Right lobe of liver (tissue), 6 donors: Measurements from ENCODE around the gene EMILIN3. TPM values are rescaled to one million over a fixed set of nuclear protein-coding genes. Genes with fewer than 3 reads are reported as not detected.
A peak's percentile ranks its signal among the peaks of the same experiment; 100 is the strongest.

Experiments
- ATAC-seq, 4 donors: fragments of 200-7000 bp; cut with Tn5 transposase; one replicate each; pipeline ENCODE4 v1.9.1; 2020; ENCODE audit warnings: mild to moderate bottlenecking in 4 of 4, moderate library complexity in 4 of 4
- DNase-seq, 3 donors: peaks; one replicate each; pipeline ENCODE4 v3.0.0-alpha.2; 2020
- H3K27ac ChIP-seq, 3 donors: fragments of 200-600 bp; one replicate each; pipeline ENCODE4 v1.8.0; 2022
- H3K27me3 ChIP-seq, 2 donors: fragments of 200-600 bp; one replicate each; pipeline ENCODE4 v1.8.0; 2022
- H3K36me3 ChIP-seq, 4 donors: fragments of 200-600 bp; sonication (generic) in 1 of 4; one replicate each; pipeline versions ENCODE4 v1.5.1 to v1.8.0; 2017 to 2022; ENCODE audit warnings: control low read depth in 1 of 4
- H3K4me1 ChIP-seq, 4 donors: fragments of 200-600 bp; sonication (generic) in 1 of 4; one replicate each; pipeline versions ENCODE4 v1.5.1 to v1.8.0; 2017 to 2022; ENCODE audit warnings: control low read depth in 1 of 4
- H3K4me3 ChIP-seq, 3 donors: fragments of 200-600 bp; one replicate each; pipeline ENCODE4 v1.8.0; 2022
- H3K9me3 ChIP-seq, 4 donors: fragments of 200-600 bp; sonication (generic) in 1 of 4; one replicate each; pipeline versions ENCODE4 v1.5.1 to v1.8.0; 2017 to 2022; ENCODE audit warnings: control low read depth in 1 of 4
- CTCF ChIP-seq, 4 donors: fragments of 200-600 bp in 3 of 4; fragments of 450-650 bp in 1 of 4; IDR thresholded peaks; one replicate each; pipeline versions ENCODE4 v1.5.1 to v1.8.0; 2016 to 2022; ENCODE audit warnings: antibody characterized with exemption in 4 of 4, mild to moderate bottlenecking in 2 of 4
- POLR2A ChIP-seq: fragments of 450-650 bp; IDR thresholded peaks from one replicate; pipeline ENCODE4 v1.6.1; 2017; ENCODE audit warnings: antibody characterized with exemption, mild to moderate bottlenecking
- WGBS: methylation state at CpG from one replicate; pipeline ENCODE4 v1.1.6; 2018; ENCODE audit warnings: low coverage, low lambda C conversion rate; ENCODE audit not compliant: insufficient coverage; ENCODE audit errors: missing lambda C conversion rate; 5-methylcytosine and 5-hydroxymethylcytosine counted together
- intact Hi-C, 2 donors: fragments of 100-400 bp; cut with DNase I; formaldehyde crosslinking; loops; one replicate each; pipeline versions ENCODE4 v1.11.2 to v1.14.1; 2022
- total RNA-seq, 6 experiments: library from RNA; depleted of rRNA in 2 of 6; stranded (reverse); fragments of >200 nt in 2 of 6; fragmentation: NEBNext Ultra II Directional in 3 of 6; extraction: Animal tissue kit (Norgen Biotek cat#: 25700) in 3 of 6; gene quantifications; one replicate each; pipeline versions ENCODE4 v1.1.0 to v1.2.4, GENCODE V29; 2016 to 2023
- donor health status: DM: no; HTN: yes; CAD: no.
- donor health status: DM: no; HTN: no; CAD: no.
- donor health status: DM: no; HTN: no; CAD: no.
- donor health status: DM: no; HTN: yes; CAD: no.
- donor health status: DM: no; HTN: yes; CAD: no.

The EMILIN3 gene
- total RNA-seq, 6 experiments from 2014 or later = 0.07 to 0.09 (median 0.07) TPM; not detected in 3

DNA sequence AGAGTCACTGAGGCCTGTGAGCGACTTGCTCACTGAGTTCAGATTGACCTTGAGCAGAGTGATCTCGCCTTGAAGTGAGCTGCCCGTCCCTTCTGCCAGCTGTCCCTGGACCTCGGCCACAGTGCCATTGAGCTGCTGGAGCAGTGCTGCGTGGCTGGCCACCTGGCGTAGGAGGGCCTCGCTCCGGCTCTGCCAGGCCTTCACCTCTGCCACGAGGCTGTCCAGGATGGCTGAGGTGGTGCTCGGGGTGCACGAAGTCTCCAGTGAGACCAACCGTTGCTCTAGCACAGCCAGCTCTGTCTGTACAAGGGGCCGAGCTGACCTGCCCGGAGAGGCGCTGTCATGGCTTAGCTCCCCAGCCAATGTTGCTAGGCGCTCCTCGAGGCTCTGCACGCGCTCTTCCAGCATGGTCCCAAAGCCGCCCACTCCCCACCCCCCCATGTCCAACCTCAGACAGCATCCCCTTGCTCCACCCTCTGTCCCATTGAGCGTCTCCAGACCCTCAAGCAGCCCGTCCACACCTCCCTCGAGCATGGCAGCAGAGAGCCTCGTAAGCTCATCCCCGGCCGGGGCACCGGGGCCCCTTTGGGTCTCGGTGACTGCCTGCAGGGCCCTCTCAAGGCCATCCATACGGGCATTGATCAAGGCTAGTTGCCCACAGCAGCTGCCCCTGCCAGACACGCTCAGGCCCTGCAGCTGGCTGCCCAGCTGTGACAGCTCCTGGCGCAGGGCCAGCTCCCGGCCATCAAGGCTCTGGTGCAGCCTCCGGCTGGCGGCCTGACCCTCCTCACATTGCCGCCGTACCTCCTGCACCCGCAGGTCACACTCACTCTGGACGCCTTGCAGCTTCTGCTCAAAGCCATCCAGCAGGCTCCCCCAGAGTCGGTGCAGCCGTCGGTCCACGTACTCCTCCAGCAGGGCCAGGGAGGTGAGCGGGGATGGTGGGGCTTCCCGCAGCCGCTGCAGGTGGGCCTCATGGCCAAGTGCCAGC is 4.6 kb downstream of the EMILIN3 start:
- ATAC-seq (no peak), DNase-seq (no peak)
- Histone ChIP-seq H3K27ac (no peak overlapping the region), H3K9me3 (no peaks in the 10 kb centered on the region), H3K4me1 (peaks cover 0 to 16% (median 7%) of the 10 kb centered on the region in 4 donors), H3K4me3 (no peak overlapping the region), H3K36me3 (peaks cover 0 to 5% (median 2%) of the 10 kb centered on the region in 4 donors), H3K27me3 (no peaks in the 10 kb centered on the region)
- intact Hi-C loops = loop anchor here in 1 of 2 donors (5.0 kb wide), 1 partner anchor 45 kb away; no protein-coding TSS in a partner anchor
- 53% methylated on average over 3 of the region's 45 CpGs for WGBS
- no peak for TF ChIP-seq POLR2A
- no peak for TF ChIP-seq CTCF (IDR thresholded peaks at IDR 0.05)

DNA sequence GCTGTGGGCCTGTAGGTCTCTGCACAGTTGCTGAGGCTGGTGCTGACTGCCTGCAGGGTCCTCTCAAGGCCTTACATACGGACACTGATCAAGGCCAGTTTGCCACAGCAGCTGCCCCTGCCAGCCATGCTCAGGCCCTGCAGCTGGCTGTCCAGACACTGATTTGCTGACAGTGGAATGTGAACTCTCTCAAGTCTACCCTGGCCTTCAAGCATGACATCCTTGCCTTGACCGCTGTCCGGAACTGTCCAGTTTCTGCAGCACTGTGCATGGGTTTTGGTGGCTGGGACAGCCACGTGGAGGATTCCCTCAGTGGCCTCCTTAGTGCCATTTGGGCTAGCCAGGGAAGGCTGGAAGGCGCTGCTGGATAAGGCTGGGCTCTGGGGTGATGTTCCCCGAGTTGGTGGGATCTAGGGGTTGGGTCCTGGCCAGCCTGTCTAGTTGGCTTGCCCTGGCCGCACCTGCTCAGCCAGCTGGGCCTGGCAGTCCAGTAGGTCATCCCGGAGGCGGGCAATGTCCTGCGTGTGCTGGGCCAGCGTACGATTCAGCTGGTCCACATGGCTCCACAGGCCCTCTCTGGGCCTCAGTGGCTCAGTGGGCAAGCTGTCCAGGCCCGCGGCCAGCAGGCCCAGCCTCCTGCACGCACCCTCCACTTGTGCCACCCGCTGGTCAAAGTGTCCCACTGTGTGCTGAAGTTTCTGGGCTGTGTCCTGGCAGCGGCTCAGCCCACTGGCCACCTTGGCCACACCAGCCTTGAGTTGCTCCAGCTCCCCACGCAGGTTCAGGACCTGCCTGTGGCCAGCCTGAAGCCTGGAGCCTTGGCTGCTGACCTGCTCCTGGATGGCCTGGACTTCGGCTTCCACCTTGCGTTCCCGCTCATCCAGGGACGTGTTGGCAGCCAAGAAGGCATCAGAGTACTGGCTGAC is 5.5 kb downstream of the EMILIN3 start:
- Histone ChIP-seq H3K27me3 (no peaks in the 10 kb centered on the region), H3K9me3 (no peaks in the 10 kb centered on the region), H3K4me1 (peaks cover 0 to 15% (median 7%) of the 10 kb centered on the region in 4 donors), H3K4me3 (no peak overlapping the region), H3K36me3 (peaks cover 0 to 5% (median 2%) of the 10 kb centered on the region in 4 donors), H3K27ac (no peak overlapping the region)
- no peak for TF ChIP-seq POLR2A
- TF ChIP-seq CTCF (IDR thresholded peaks at IDR 0.05) = no peak
- intact Hi-C loops = loop anchor here in 1 of 2 donors (5.0 kb wide), 1 partner anchor 46 kb away; no protein-coding TSS in a partner anchor
- peak in 2 of 4 donors; percentile 4 to 5 for ATAC-seq
- 80% methylated on average over 1 of the region's 22 CpGs for WGBS
- no peak for DNase-seq

- Histone ChIP-seq H3K4me1 (peaks cover 0 to 14% (median 6%) of the 10 kb centered on the region in 4 donors), H3K4me3 (no peak overlapping the region), H3K9me3 (no peaks in the 10 kb centered on the region), H3K27me3 (no peaks in the 10 kb centered on the region), H3K27ac (no peak overlapping the region), H3K36me3 (peaks cover 0 to 5% (median 2%) of the 10 kb centered on the region in 4 donors)
- intact Hi-C loops = loop anchor here in 1 of 2 donors (5.0 kb wide), 1 partner anchor 48 kb away; no protein-coding TSS in a partner anchor
- no peak for ATAC-seq
- DNase-seq = no peak
- 70% methylated on average over 2 of the region's 9 CpGs for WGBS
- TF ChIP-seq POLR2A = no peak
- TF ChIP-seq CTCF (IDR thresholded peaks at IDR 0.05) = no peak
These were observed 7.0 kb downstream of the EMILIN3 start for GRCh38 chr20:41359541-41360011.

DNA sequence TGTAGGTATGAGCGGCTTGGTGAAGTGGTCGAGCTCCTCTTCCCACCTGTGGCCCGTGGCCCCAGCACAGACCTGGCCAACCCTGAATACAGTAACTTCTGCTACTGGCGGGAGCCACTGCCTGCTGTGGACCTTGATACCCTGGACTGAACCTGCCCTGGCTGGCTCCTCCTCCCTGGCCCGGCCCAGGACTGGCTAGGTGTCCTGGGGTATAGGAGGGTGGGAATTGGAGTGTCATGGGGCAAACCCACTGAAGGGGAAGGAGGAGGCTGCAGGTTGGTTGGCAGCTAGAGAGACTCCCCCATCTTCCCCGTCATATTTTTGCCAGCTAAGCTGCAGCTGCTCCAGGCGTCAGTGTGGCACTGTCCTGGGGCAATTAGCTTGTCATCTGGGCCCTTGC is 7.9 kb downstream of the EMILIN3 start:
- Histone ChIP-seq H3K27me3 (no peaks in the 10 kb centered on the region), H3K27ac (no peak overlapping the region), H3K9me3 (no peaks in the 10 kb centered on the region), H3K36me3 (peaks cover 0 to 5% (median 2%) of the 10 kb centered on the region in 4 donors), H3K4me1 (peaks cover 0 to 14% (median 6%) of the 10 kb centered on the region in 4 donors), H3K4me3 (no peak overlapping the region)
- DNase-seq = peak; percentile 58 to 88 (median 81)
- no CpG with 5 or more reads among the region's 7 CpGs for WGBS
- intact Hi-C loops = no loop called here
- ATAC-seq = peak; percentile 81 to 94 (median 87)
- TF ChIP-seq POLR2A (no peak), CTCF (IDR thresholded peaks at IDR 0.05) (no peak)
